ENCODE data around the gene AKNA. TPM values are rescaled to one million over a fixed set of nuclear protein-coding genes. Genes with fewer than 3 reads are reported as not detected.
A peak's percentile ranks its signal among the peaks of the same experiment; 100 is the strongest.
"Not testable (repeated sequence)": the region's sequence is repeated elsewhere in the genome, so short reads cannot be mapped to it uniquely, and the experiment has no call there.

AKNA gene
- total RNA-seq, 3 donors from 2014 or later (not counting 1 experiment from before 2014, with no cell fraction given) = 577 to 743 (median 676) TPM

GRCh38 chr9:114324965-114325364, 62.8 kb downstream of the AKNA start:
- H3K27ac Mint-ChIP-seq; H3K36me3 ChIP-seq (ENCODE audit: control insufficient read depth, insufficient read depth, low read length); H3K4me3 Mint-ChIP-seq; H3K27me3 Mint-ChIP-seq (ENCODE audit: low read depth in 2 of 2); DNase-seq; H3K4me1 Mint-ChIP-seq; H3K27ac ChIP-seq (ENCODE audit: low read length); intact Hi-C loops (cut with micrococcal nuclease); H3K36me3 Mint-ChIP-seq; H3K4me3 ChIP-seq (ENCODE audit: low read length); H3K9me3 ChIP-seq (ENCODE audit: control insufficient read depth, insufficient read depth, low read length); H3K27me3 ChIP-seq (ENCODE audit: control insufficient read depth, insufficient read depth, low read length); H3K9me3 Mint-ChIP-seq; H3K4me1 ChIP-seq (ENCODE audit: control insufficient read depth, insufficient read depth, low read length): not testable (repeated sequence)
- 96% methylated on average over 7 of the region's 9 CpGs for WGBS (ENCODE audit: insufficient coverage)
- ATAC-seq = peak in 1 of 3 donors; percentile 24

- H3K27me3 Mint-ChIP-seq (ENCODE audit: low read depth in 2 of 2) = no peaks in the 10 kb centered on the region
- Histone ChIP-seq H3K4me1 (ENCODE audit: control insufficient read depth, insufficient read depth, low read length) (no peaks in the 10 kb centered on the region), H3K9me3 (ENCODE audit: control insufficient read depth, insufficient read depth, low read length) (no peaks in the 10 kb centered on the region), H3K27ac (ENCODE audit: low read length) (no peak overlapping the region), H3K4me3 (ENCODE audit: low read length) (no peak overlapping the region), H3K36me3 (ENCODE audit: control insufficient read depth, insufficient read depth, low read length) (no peaks in the 10 kb centered on the region), H3K27me3 (ENCODE audit: control insufficient read depth, insufficient read depth, low read length) (no peaks in the 10 kb centered on the region)
- intact Hi-C loops (cut with micrococcal nuclease) = no loop called here
- TF ChIP-seq CTCF (IDR thresholded peaks at IDR 0.05) = no peak
- no peaks in the 10 kb centered on the region for H3K36me3 Mint-ChIP-seq
- no peak for ATAC-seq
- no peaks in the 10 kb centered on the region for H3K4me1 Mint-ChIP-seq
- 90% methylated on average over 6 of the region's 8 CpGs for WGBS (ENCODE audit: insufficient coverage)
- H3K4me3 Mint-ChIP-seq = no peak overlapping the region
- H3K9me3 Mint-ChIP-seq = no peaks in the 10 kb centered on the region
- no peak overlapping the region for H3K27ac Mint-ChIP-seq
- DNase-seq = no peak
Measured at GRCh38 chr9:114324492-114324891, 63.3 kb downstream of the AKNA start.

GRCh38 chr9:114323849-114324248, 63.9 kb downstream of the AKNA start:
- H3K4me1 ChIP-seq (ENCODE audit: control insufficient read depth, insufficient read depth, low read length); H3K27me3 ChIP-seq (ENCODE audit: control insufficient read depth, insufficient read depth, low read length); H3K27ac ChIP-seq (ENCODE audit: low read length); H3K27ac Mint-ChIP-seq; intact Hi-C loops (cut with micrococcal nuclease); H3K4me3 Mint-ChIP-seq; H3K27me3 Mint-ChIP-seq (ENCODE audit: low read depth in 2 of 2); H3K4me3 ChIP-seq (ENCODE audit: low read length); H3K9me3 Mint-ChIP-seq; H3K9me3 ChIP-seq (ENCODE audit: control insufficient read depth, insufficient read depth, low read length); ATAC-seq; H3K36me3 Mint-ChIP-seq; H3K36me3 ChIP-seq (ENCODE audit: control insufficient read depth, insufficient read depth, low read length); H3K4me1 Mint-ChIP-seq; DNase-seq: not testable (repeated sequence)
- WGBS (ENCODE audit: insufficient coverage) = 84% methylated on average over 6 of the region's 6 CpGs

GRCh38 chr9:114322831-114323531, 64.8 kb downstream of the AKNA start, which contains the start of gene ORM1:
ORM1 (plus strand) TSS chr9:114323098; CDS start chr9:114323134, 36 bp downstream.
- H3K9me3 Mint-ChIP-seq; H3K27me3 Mint-ChIP-seq (ENCODE audit: low read depth in 2 of 2); intact Hi-C loops (cut with micrococcal nuclease); H3K36me3 ChIP-seq (ENCODE audit: control insufficient read depth, insufficient read depth, low read length); H3K4me1 ChIP-seq (ENCODE audit: control insufficient read depth, insufficient read depth, low read length); H3K27ac Mint-ChIP-seq; H3K4me1 Mint-ChIP-seq; H3K27me3 ChIP-seq (ENCODE audit: control insufficient read depth, insufficient read depth, low read length); H3K4me3 ChIP-seq (ENCODE audit: low read length); H3K27ac ChIP-seq (ENCODE audit: low read length); H3K36me3 Mint-ChIP-seq; H3K4me3 Mint-ChIP-seq; DNase-seq; H3K9me3 ChIP-seq (ENCODE audit: control insufficient read depth, insufficient read depth, low read length): not testable (repeated sequence)
- peak in 1 of 3 donors; percentile 20 for ATAC-seq
- 54% methylated on average over 3 of the region's 15 CpGs for WGBS (ENCODE audit: insufficient coverage)

GRCh38 chr9:114322160-114322818, 65.5 kb downstream of the AKNA start:
- H3K27me3 ChIP-seq (ENCODE audit: control insufficient read depth, insufficient read depth, low read length); ATAC-seq; H3K27me3 Mint-ChIP-seq (ENCODE audit: low read depth in 2 of 2); H3K27ac ChIP-seq (ENCODE audit: low read length); intact Hi-C loops (cut with micrococcal nuclease); DNase-seq; H3K27ac Mint-ChIP-seq; H3K9me3 Mint-ChIP-seq; H3K36me3 Mint-ChIP-seq; H3K36me3 ChIP-seq (ENCODE audit: control insufficient read depth, insufficient read depth, low read length); H3K4me1 Mint-ChIP-seq; H3K9me3 ChIP-seq (ENCODE audit: control insufficient read depth, insufficient read depth, low read length); H3K4me3 ChIP-seq (ENCODE audit: low read length); H3K4me1 ChIP-seq (ENCODE audit: control insufficient read depth, insufficient read depth, low read length); H3K4me3 Mint-ChIP-seq: not testable (repeated sequence)
- 87% methylated on average over 10 of the region's 12 CpGs for WGBS (ENCODE audit: insufficient coverage)

Data from natural killer cell (primary cell).